ENCODE results near the gene YBX1.

- TF ChIP-seq, protein P1, sequence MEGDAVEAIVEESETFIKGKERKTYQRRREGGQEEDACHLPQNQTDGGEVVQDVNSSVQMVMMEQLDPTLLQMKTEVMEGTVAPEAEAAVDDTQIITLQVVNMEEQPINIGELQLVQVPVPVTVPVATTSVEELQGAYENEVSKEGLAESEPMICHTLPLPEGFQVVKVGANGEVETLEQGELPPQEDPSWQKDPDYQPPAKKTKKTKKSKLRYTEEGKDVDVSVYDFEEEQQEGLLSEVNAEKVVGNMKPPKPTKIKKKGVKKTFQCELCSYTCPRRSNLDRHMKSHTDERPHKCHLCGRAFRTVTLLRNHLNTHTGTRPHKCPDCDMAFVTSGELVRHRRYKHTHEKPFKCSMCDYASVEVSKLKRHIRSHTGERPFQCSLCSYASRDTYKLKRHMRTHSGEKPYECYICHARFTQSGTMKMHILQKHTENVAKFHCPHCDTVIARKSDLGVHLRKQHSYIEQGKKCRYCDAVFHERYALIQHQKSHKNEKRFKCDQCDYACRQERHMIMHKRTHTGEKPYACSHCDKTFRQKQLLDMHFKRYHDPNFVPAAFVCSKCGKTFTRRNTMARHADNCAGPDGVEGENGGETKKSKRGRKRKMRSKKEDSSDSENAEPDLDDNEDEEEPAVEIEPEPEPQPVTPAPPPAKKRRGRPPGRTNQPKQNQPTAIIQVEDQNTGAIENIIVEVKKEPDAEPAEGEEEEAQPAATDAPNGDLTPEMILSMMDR (conservative IDR thresholded peaks at IDR 0.05; ENCODE audit: low read length) = 0 out of 2 replicates have a peak, but pooled peaks have one; percentile 19
- no peak for TF ChIP-seq EZH2phosphoT487 (IDR thresholded peaks at IDR 0.05; ENCODE audit: borderline replicate concordance)
These were observed 1.1 kb upstream of the YBX1 start for GRCh38 chr1:42680921-42681683.

Measured in Loucy (cell line).